H1 (cell line): ENCODE results near the gene G2E3. TPM values are rescaled to one million over a fixed set of nuclear protein-coding genes. Genes with fewer than 3 reads are reported as not detected.

Experiments used
- BCL11A ChIP-seq, 2 experiments: IDR thresholded peaks; one replicate each; pipeline ENCODE4 v1.6.1; 2011; ENCODE audit warnings: low read depth in 2 of 2, low read length in 2 of 2, mild to moderate bottlenecking in 2 of 2
- polyA plus RNA-seq, 7 experiments: library from polyadenylated mRNA; depleted of rRNA in 3 of 7; stranded (reverse) in 5 of 7; unstranded in 2 of 7; fragments of >200 nt in 5 of 7; fragments of 200-250 nt in 2 of 7; gene quantifications; 1 replicate in 5 of 7; 2 replicates in 1 of 7; 4 replicates in 1 of 7; pipeline versions ENCODE4 v1.2.1 to v1.2.3, GENCODE V29; 2011 to 2013; ENCODE audit warnings: missing spikeins in 2 of 7, mixed read lengths in 2 of 7
- total RNA-seq: library from RNA; stranded (reverse); fragmentation: NEBNext Ultra II Directional; extraction: Animal tissue kit (Norgen Biotek cat#: 25700); gene quantifications from 2 replicates; pipeline ENCODE4 v1.2.1, GENCODE V29; 2021

Gene G2E3
- total and polyA plus RNA-seq, 2 of the 8 experiments (the other 6 are each of a cell fraction or from before 2014, with no cell fraction given) = 9.2 to 72.0 TPM

DNA sequence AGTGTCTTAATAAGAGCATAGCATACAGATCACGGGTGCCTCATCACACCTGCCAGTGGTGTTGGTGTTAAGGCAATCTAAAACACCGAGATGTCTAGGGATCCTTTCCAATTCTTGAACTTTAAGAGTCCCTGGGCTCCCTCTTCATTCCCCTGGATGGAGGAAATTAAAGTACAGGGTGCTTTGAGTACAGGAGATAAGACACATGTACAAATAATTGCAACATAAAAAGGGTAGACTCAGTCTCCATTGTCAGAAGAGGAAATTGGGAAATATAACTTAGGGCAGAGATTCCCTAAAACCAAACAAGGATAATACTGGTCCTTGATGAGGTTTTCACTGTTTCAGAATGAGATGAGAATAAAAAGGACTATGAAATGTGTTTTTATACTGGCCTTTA, 98.1 kb downstream of the G2E3 start (continued):
- no peak for TF ChIP-seq BCL11A (IDR thresholded peaks at IDR 0.05; ENCODE audit: low read depth in 2 of 2, low read length in 2 of 2)
